HG03558 (cell line): ENCODE data around the gene NELFE.
"Not testable (repeated sequence)": the region's sequence is repeated elsewhere in the genome, so short reads cannot be mapped to it uniquely, and the experiment has no call there.

Experiments used
- ATAC-seq: cut with Tn5 transposase; IDR thresholded peaks from one replicate; pipeline ENCODE4 v1.9.1; 2021; ENCODE audit warnings: moderate number of reproducible peaks; ENCODE audit not compliant: unreplicated experiment; ENCODE audit errors: extremely low read depth

Gene NELFE

GRCh38 chr6:31976065-31976464 lies 17.3 kb upstream of the NELFE start:
- not testable (repeated sequence) for ATAC-seq

DNA sequence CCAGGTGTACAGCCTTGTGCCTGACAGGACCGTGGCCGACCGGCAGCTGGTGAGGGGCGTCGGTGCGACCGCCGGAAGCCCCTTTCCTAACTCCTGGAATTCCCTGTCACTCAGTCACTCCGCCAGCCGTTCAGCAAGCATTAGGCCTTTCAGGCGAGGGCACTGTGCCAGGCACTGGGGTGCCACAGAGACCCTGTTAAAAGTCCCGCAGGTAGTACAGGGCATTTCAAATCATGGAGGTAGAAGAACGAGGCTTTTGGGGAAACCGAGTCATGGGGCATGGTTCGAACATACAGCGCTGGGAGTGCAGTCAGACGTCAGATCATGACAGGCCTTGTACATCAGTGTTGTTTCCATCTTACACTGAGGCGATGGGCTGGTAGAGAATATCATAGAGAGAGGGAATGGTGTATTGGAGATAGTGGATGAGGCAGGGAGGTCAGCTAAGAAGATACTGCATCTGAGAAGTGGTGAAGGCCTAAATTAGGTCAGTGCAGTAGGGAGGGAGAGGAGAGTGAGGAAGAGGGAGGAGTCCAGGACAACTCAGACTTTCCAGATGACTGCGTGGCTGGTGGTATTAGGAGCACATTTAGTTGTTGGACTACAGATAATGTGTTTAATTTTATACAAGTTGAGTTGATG lies 14.1 kb upstream of the NELFE start:
- no peak for ATAC-seq

- peak; percentile 57 for ATAC-seq
These were observed 13.4 kb upstream of the NELFE start, which contains the start of gene DXO for GRCh38 chr6:31971993-31972708. DXO (minus strand) TSS chr6:31972138; CDS start chr6:31971675, 463 bp downstream.

- ATAC-seq: no peak
These were observed 12.7 kb upstream of the NELFE start for GRCh38 chr6:31971279-31971992.

DNA sequence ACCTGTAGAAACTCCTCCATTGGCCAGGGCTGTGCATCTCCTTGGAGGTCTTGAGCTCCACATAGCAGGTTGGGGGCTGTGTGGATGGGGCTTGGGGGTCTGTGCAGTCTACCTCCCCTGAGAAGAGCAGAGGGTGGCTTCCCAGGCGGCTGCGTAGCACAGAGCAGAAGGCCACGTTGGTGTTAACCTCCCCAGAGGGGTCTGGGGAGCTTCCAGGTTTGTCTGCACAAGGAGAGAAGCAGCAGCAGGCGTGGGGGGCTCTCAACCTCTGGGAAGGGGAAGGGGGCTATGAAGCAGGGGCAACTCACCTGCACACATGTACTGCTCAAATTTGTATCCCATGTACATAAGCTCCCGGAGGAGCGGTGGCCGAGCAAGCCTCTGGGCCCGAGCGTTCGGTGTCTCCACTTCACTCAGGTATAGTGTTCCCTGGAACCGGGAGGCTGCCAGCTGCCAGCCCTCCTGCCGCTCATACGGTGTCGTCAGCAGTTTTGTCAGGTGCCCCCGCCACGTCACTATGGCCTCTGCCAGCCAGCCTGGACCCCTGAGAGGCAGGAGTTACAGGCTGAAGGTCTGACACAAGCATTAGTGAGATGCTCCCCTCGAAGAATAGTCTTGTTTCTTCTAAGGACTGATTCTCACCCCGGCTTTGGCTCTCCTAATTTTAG lies 12.0 kb upstream of the NELFE start:
- ATAC-seq: no peak

DNA sequence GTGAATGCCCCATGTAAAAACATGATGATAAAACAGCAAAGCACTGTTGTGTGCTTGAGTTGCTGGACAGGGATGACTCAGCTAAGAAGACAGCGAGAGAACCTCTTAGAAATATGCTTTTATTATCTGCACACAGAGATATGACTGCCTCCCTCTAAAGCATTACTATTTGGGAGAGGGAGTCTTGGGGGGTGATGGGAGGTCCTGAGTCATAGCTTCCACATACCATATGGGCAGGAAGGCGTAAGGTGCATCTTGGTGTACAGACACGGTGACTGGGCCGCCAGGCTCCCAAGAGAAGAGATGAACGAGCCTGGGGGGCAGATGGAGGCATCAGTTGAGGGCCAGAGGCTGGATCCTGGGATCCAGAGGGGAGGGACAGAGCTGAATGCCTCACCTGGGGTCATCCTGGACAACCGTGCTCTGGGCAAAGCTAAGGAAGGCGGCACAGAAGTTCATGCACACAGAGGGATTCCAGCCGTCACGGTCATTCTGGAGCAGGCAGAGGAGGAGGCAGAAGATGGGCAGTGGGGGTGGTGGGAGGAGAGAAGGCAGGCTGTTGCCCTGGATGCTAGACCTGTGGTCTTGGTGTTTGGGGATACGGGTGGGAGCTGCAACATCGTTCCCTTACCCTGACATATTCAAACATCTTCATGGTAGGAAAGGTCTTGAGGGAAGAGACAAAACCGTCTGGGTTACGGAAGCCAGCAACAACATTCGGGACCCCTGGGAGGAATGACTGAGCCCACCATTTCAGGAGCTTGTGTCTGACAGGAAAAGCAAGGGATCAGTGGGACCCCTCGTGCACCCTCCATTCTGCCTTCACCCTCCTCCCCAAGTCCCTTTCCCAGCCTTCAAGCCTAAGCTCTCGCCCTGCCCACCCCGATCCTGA lies 11.2 kb upstream of the NELFE start:
- no peak for ATAC-seq

DNA sequence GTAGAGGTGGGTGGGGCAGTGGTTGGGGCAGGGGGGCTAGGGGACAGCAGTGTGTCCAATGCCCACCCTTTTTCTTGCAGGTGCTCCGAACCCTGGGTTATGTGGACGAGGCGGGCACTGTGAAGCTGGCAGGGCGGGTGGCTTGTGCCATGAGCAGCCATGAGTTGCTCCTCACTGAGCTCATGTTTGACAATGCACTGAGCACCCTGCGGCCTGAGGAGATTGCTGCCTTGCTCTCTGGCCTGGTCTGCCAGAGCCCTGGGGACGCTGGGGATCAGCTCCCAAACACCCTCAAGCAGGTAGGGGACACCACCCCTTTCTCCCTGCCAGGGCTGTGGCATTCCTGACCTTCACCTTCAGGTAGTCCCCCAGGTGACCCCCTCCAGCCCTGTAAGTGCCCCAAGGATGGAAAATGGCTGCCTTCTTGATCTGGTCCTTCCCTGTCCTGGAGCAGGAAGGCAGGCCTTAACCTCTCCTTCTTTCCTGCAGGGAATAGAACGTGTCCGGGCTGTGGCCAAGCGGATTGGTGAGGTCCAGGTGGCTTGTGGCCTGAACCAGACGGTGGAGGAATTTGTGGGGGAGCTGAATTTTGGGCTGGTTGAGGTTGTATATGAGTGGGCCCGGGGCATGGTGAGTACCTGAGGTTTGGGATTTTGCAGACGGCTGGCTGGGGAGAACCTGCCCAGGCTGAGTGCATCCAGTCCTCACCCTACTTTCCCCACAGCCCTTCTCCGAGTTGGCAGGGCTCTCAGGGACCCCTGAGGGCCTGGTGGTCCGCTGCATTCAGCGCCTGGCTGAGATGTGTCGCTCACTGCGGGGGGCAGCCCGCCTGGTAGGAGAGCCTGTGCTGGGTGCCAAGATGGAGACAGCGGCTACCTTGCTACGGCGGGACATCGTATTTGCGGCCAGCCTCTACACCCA lies 10.3 kb upstream of the NELFE start:
- ATAC-seq: no peak

DNA sequence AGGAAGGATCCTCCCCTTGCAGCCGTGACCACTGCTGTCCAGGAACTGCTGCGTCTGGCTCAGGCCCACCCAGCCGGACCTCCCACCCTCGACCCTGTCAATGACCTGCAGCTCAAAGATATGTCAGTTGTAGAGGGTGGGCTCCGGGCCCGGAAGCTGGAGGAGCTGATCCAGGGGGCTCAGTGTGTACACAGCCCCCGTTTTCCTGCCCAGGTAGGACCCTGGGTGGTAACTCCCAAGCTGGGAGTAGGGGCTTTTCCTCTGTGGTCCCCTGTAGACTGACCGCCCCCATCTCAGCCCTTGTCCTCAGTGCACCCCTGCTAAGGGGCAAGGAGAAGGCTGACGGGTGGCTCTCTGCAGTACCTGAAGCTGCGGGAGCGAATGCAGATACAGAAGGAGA lies 9.6 kb upstream of the NELFE start:
- ATAC-seq: no peak

DNA sequence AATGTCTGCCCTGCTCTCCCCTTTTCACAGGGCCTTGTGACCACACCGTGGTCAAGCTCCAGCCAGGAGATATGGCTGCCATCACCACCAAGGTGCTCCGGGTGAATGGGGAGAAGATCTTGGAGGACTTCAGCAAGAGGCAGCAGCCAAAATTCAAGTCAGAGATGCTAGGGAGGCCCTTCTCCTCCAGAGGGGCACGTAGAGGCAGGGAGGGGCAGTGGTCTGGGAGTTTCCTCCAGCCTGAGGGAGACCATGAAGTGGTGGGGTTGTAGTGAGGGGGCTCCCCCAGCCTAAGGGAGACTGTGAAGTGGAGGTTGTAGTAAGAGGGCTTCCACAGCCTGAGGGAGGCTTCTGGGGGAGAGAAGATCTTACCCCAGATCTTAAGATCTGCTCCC lies 9.2 kb upstream of the NELFE start:
- ATAC-seq: no peak

GRCh38 chr6:31966997-31967925 lies 8.5 kb upstream of the NELFE start:
- no peak for ATAC-seq

- ATAC-seq: no peak
These were observed 7.7 kb upstream of the NELFE start for GRCh38 chr6:31966506-31966905.

DNA sequence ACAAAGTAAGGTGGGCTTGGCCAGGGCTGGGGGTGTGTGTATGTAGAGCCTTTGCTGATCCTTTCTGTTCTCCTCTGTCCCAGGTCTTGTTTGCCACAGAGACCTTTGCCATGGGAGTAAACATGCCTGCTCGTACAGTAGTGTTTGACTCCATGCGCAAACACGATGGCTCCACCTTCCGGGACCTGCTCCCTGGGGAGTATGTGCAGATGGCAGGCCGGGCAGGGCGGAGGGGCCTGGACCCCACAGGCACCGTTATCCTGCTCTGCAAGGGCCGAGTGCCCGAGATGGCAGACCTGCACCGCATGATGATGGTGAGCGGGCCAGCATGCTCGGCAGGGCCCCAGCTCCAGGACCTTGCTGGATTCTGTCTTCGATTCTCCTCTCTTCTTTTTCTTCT lies 6.9 kb upstream of the NELFE start:
- ATAC-seq: no peak

- ATAC-seq: no peak
These were observed 5.2 kb upstream of the NELFE start for GRCh38 chr6:31963921-31964320.

DNA sequence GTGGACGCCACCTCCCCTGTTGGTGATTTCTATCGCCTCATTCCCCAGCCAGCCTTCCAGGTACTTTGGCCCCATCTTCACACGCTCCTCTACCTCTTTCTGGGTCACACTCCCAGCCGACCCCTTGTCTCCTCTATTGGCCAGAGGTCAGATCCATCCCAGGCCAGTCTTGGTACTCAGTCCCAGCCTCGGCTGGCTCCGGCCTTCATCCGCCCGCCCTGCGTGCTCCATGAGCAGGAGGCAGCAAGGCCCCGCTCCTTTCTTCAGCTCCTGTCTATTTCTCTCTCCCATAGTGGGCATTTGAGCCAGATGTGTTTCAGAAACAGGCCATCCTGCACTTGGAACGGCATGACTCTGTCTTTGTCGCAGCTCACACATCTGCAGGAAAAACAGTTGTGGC lies 2.8 kb upstream of the NELFE start:
- no peak for ATAC-seq

DNA sequence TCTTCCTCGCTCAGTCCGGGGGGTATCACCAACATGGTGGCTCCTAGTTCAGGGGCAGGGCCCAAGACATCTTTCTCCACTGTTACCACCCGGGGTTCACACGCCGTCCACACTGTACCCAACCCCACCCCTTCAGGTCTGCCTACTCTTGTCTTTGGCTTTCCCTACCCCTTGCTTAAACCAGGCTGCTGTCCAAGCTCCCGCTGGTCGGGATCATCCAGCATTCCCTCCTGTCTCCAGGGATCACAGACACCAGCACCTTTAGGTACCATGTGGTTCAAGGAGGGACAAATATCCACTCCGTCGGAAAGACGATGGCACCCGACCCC lies 395 bp downstream of the NELFE start:
- no peak for ATAC-seq

- no peak for ATAC-seq
These were observed 2.0 kb downstream of the NELFE start for GRCh38 chr6:31956796-31957195.

DNA sequence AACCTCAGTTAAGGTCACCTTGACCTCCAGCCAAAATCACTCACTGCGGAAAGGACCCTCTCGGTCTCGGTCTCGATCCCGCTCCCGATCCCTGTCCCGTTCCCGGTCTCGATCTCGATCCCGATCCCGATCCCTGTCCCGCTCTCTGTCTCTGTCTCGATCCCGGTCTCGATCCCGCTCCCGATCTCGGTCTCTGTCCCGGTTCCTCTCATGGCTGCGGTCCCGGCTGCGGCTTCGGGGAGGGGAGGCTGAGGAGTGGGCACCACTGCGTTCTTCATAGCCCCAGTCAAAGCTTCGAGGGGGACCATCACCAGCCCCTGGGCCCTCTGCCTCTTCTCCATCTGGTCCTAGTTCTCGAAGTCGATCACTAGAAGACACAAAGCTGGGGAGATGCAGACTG lies 4.3 kb downstream of the NELFE start:
- no peak for ATAC-seq

- ATAC-seq: no peak
These were observed 5.9 kb downstream of the NELFE start for GRCh38 chr6:31952890-31953289.
